Lower leg skin (tissue), 4 donors: ENCODE measurements around the gene AP2A1. TPM values are rescaled to one million over a fixed set of nuclear protein-coding genes. Genes with fewer than 3 reads are reported as not detected.

ENCODE experiments used
- DNase-seq, 2 donors: peaks; one replicate each; pipeline ENCODE4 v3.0.0-alpha.2; 2019; ENCODE audit warnings: low spot score in 2 of 2
- H3K4me3 ChIP-seq: fragments of 200-600 bp; sonication (generic); 2 replicates; pipeline ENCODE4 v1.5.1; 2017; ENCODE audit warnings: mild to moderate bottlenecking, low read depth; ENCODE audit not compliant: poor library complexity, severe bottlenecking
- CTCF ChIP-seq, 3 donors: fragments of 450-650 bp; IDR thresholded peaks; one replicate each; pipeline ENCODE4 v1.5.1; 2016; ENCODE audit warnings: antibody characterized with exemption in 3 of 3, mild to moderate bottlenecking in 3 of 3, moderate library complexity in 2 of 3
- POLR2A ChIP-seq, 2 donors: fragments of 450-650 bp; IDR thresholded peaks; one replicate each; pipeline ENCODE4 v1.6.1; 2016 to 2017; ENCODE audit warnings: antibody characterized with exemption in 2 of 2, mild to moderate bottlenecking in 1 of 2, moderate library complexity in 1 of 2
- WGBS, 2 donors: methylation state at CpG; one replicate each; pipeline ENCODE4 v1.1.5; 2018; 5-methylcytosine and 5-hydroxymethylcytosine counted together
- intact Hi-C: fragments of 100-400 bp; cut with DNase I; formaldehyde crosslinking; loops from one replicate; pipeline ENCODE4 v1.15.0; 2023; ENCODE audit warnings: low total_unique reads
- microRNA-seq, 2 donors: library from miRNA; unstranded; fragments of <30 nt; microRNA quantifications; one replicate each; pipeline ENCODE4, GENCODE V29; 2016; ENCODE audit warnings: borderline replicate concordance in 2 of 2, borderline number of aligned reads in 1 of 2
- total RNA-seq, 4 donors: library from RNA; depleted of rRNA; stranded (reverse); fragments of >200 nt; gene quantifications; one replicate each; pipeline ENCODE4 v1.1.0, GENCODE V29; 2016

Gene AP2A1
- total RNA-seq, 4 donors from 2014 or later = 112 to 123 (median 116) TPM

GRCh38 chr19:49854378-49855263, 87.8 kb downstream of the AP2A1 start:
- DNase-seq = peak; percentile 14 to 87
- WGBS, 2 donors = 87 to 89% methylated on average over 29 to 35 of the region's 39 CpGs
- H3K4me3 ChIP-seq = no peak overlapping the region
- intact Hi-C loops = no loop called here
- no peak for TF ChIP-seq CTCF (IDR thresholded peaks at IDR 0.05)
- no peak for TF ChIP-seq POLR2A (IDR thresholded peaks at IDR 0.05)

- 85 to 92% methylated on average over 12 of the region's 12 CpGs for WGBS, 2 donors
- TF ChIP-seq POLR2A (IDR thresholded peaks at IDR 0.05) (no peak), CTCF (IDR thresholded peaks at IDR 0.05) (no peak)
- no peak overlapping the region for H3K4me3 ChIP-seq
- no peak for DNase-seq
- intact Hi-C loops = no loop called here
Observed at GRCh38 chr19:49855277-49855675, 88.5 kb downstream of the AP2A1 start.

GRCh38 chr19:49855676-49856573, 89.1 kb downstream of the AP2A1 start:
- WGBS, 2 donors = 82 to 88% methylated on average over 18 to 20 of the region's 21 CpGs
- intact Hi-C loops = no loop called here
- DNase-seq = peak; percentile 14 to 80
- TF ChIP-seq CTCF (IDR thresholded peaks at IDR 0.05) (no peak), POLR2A (IDR thresholded peaks at IDR 0.05) (no peak)
- no peak overlapping the region for H3K4me3 ChIP-seq

GRCh38 chr19:49856574-49857021, 89.8 kb downstream of the AP2A1 start:
- TF ChIP-seq POLR2A (IDR thresholded peaks at IDR 0.05) (no peak), CTCF (IDR thresholded peaks at IDR 0.05) (no peak)
- peak in 1 of 2 donors; percentile 13 for DNase-seq
- no peak overlapping the region for H3K4me3 ChIP-seq
- intact Hi-C loops = no loop called here
- WGBS, 2 donors = 89 to 92% methylated on average over 14 to 16 of the region's 18 CpGs

Small RNAs within 50 kb of the gene (microRNA-seq; reads per million reads assigned to microRNA genes)
- gene MIR4749 (0 to 0.68 reads per million in 2 donors), gene MIR6799 (0 reads per million in 2 donors), gene MIR6800 (0 reads per million in 2 donors)

Other genes starting within 250 kb of the AP2A1 start
- 10 to 100 TPM in 2 of 4 donors, 1 to 10 TPM in 2; 8.8 to 15.3 (median 10.9) TPM for gene RCN3, start 239.0 kb upstream of the AP2A1 start, total RNA-seq
- 10 to 100 TPM; 62.0 to 84.8 (median 66.8) TPM for gene NOSIP, start 186.4 kb upstream of the AP2A1 start, total RNA-seq
- 10 to 100 TPM; 13.9 to 31.2 (median 18.6) TPM for gene PRRG2, start 185.7 kb upstream of the AP2A1 start, total RNA-seq
- gene PRR12, start 175.8 kb upstream of the AP2A1 start, total RNA-seq = 10 to 100 TPM; 19.6 to 53.1 (median 24.5) TPM
- 10 to 100 TPM; 14.0 to 20.2 (median 18.8) TPM for gene RRAS, start 126.9 kb upstream of the AP2A1 start, total RNA-seq
- 10 to 100 TPM; 28.6 to 54.3 (median 33.7) TPM for gene SCAF1, start 124.8 kb upstream of the AP2A1 start, total RNA-seq
- gene IRF3, start 101.1 kb upstream of the AP2A1 start, total RNA-seq = 100 to 1,000 TPM in 1 of 4 donors, 10 to 100 TPM in 3; 38.7 to 102 (median 74.9) TPM
- 1 to 10 TPM; 6.1 to 9.2 (median 6.6) TPM for gene BCL2L12, start 101.1 kb upstream of the AP2A1 start, total RNA-seq
- 100 to 1,000 TPM; 102 to 117 (median 108) TPM for gene PRMT1, start 89.7 kb upstream of the AP2A1 start, total RNA-seq
- gene ADM5, start 77.4 kb upstream of the AP2A1 start, total RNA-seq = 1 to 10 TPM in 3 of 4 donors, under 1 TPM in 1; 0.49 to 3.7 (median 3.5) TPM
- 1 to 10 TPM in 3 of 4 donors, under 1 TPM in 1; 0.97 to 3.3 (median 1.8) TPM for gene CPT1C, start 75.9 kb upstream of the AP2A1 start, total RNA-seq
- 1 to 10 TPM in 1 of 4 donors, under 1 TPM in 1, not detected in 2; 0.49 to 4.0 TPM for gene TSKS, start 3.7 kb upstream of the AP2A1 start, total RNA-seq
- gene FUZ, start 46.3 kb downstream of the AP2A1 start, total RNA-seq = 10 to 100 TPM in 3 of 4 donors, 1 to 10 TPM in 1; 9.1 to 21.5 (median 15.6) TPM
- gene MED25, start 51.3 kb downstream of the AP2A1 start, total RNA-seq = 10 to 100 TPM; 28.9 to 43.7 (median 30.8) TPM
- 100 to 1,000 TPM in 2 of 4 donors, 10 to 100 TPM in 2; 62.4 to 122 (median 92.5) TPM for gene PTOV1, start 84.2 kb downstream of the AP2A1 start, total RNA-seq
- 10 to 100 TPM; 29.3 to 49.7 (median 35.1) TPM for gene PNKP, start 100.6 kb downstream of the AP2A1 start, total RNA-seq
- gene AKT1S1, start 110.4 kb downstream of the AP2A1 start, total RNA-seq = 10 to 100 TPM; 15.3 to 28.9 (median 23.8) TPM
- gene TBC1D17, start 110.7 kb downstream of the AP2A1 start, total RNA-seq = 10 to 100 TPM; 56.4 to 93.4 (median 59.8) TPM
- under 1 TPM in 1 of 4 donors, not detected in 3; 0.42 TPM for gene IL4I1, start 129.9 kb downstream of the AP2A1 start, total RNA-seq
- gene ATF5, start 162.2 kb downstream of the AP2A1 start, total RNA-seq = 1 to 10 TPM; 5.0 to 10.0 (median 6.8) TPM
- 10 to 100 TPM; 36.4 to 45.5 (median 41.1) TPM for gene NUP62, start 162.5 kb downstream of the AP2A1 start, total RNA-seq
- gene SIGLEC11, start 194.2 kb downstream of the AP2A1 start, total RNA-seq = under 1 TPM in 2 of 4 donors, not detected in 2; 0.13 to 0.63 TPM